ENCODE results near the gene PRRG2. TPM values are rescaled to one million over a fixed set of nuclear protein-coding genes. Genes with fewer than 3 reads are reported as not detected.

PRRG2 gene
- total RNA-seq, 4 donors from 2014 or later = 0.17 to 2.5 (median 1.6) TPM; not detected in 1

GRCh38 chr19:49596407-49596806 is 15.3 kb downstream of the PRRG2 start:
- Histone ChIP-seq H3K27me3 (no peaks in the 10 kb centered on the region), H3K4me1 (peaks cover 22 to 40% (median 36%) of the 10 kb centered on the region in 4 donors), H3K9me3 (no peaks in the 10 kb centered on the region), H3K4me3 (no peak overlapping the region), H3K36me3 (peaks cover 54 to 75% (median 73%) of the 10 kb centered on the region in 4 donors), H3K27ac (replicated peaks in 1 of 4) (no peak overlapping the region)
- TF ChIP-seq POLR2AphosphoS5 (IDR thresholded peaks at IDR 0.05) (no peak), CTCF (IDR thresholded peaks at IDR 0.05) (no peak), POLR2A (IDR thresholded peaks at IDR 0.05; ENCODE audit: low read depth) (no peak), EP300 (IDR thresholded peaks at IDR 0.05) (no peak)
- intact Hi-C loops (cut with DNase I) = no loop called here
- 91% methylated on average over 11 of the region's 15 CpGs for WGBS
- no peak for DNase-seq (ENCODE audit: extremely low spot score)

GRCh38 chr19:49596954-49597702 is 16.0 kb downstream of the PRRG2 start:
- Histone ChIP-seq H3K4me3 (no peak overlapping the region), H3K4me1 (peaks cover 20 to 38% (median 33%) of the 10 kb centered on the region in 4 donors), H3K27me3 (no peaks in the 10 kb centered on the region), H3K36me3 (peaks cover 61 to 82% (median 80%) of the 10 kb centered on the region in 4 donors), H3K9me3 (no peaks in the 10 kb centered on the region), H3K27ac (replicated peaks in 1 of 4) (no peak overlapping the region)
- WGBS = 92% methylated on average over 32 of the region's 65 CpGs
- TF ChIP-seq CTCF (IDR thresholded peaks at IDR 0.05) (no peak), EP300 (IDR thresholded peaks at IDR 0.05) (no peak), POLR2A (IDR thresholded peaks at IDR 0.05; ENCODE audit: low read depth) (no peak)
- no peak for DNase-seq (ENCODE audit: extremely low spot score)
- intact Hi-C loops (cut with DNase I) = no loop called here

- Histone ChIP-seq H3K27ac (replicated peaks in 1 of 4) (no peak overlapping the region), H3K4me3 (no peak overlapping the region), H3K9me3 (no peaks in the 10 kb centered on the region), H3K27me3 (no peaks in the 10 kb centered on the region), H3K4me1 (peaks cover 15 to 38% (median 28%) of the 10 kb centered on the region in 4 donors), H3K36me3 (peaks cover 64 to 87% (median 86%) of the 10 kb centered on the region in 4 donors)
- intact Hi-C loops (cut with DNase I) = no loop called here
- 96% methylated on average over 20 of the region's 29 CpGs for WGBS
- DNase-seq (ENCODE audit: extremely low spot score) = no peak
- TF ChIP-seq CTCF (IDR thresholded peaks at IDR 0.05) = no peak
These were observed 16.5 kb downstream of the PRRG2 start for GRCh38 chr19:49597703-49597974.

GRCh38 chr19:49599378-49600295 is 18.5 kb downstream of the PRRG2 start:
- Histone ChIP-seq H3K4me1 (peaks cover 0 to 18% (median 9%) of the 10 kb centered on the region in 4 donors), H3K36me3 (peaks cover 68 to 100% (median 99%) of the 10 kb centered on the region in 4 donors), H3K27me3 (no peaks in the 10 kb centered on the region), H3K27ac (replicated peaks in 1 of 4) (no peak overlapping the region), H3K4me3 (no peak overlapping the region), H3K9me3 (no peaks in the 10 kb centered on the region)
- TF ChIP-seq POLR2A (IDR thresholded peaks at IDR 0.05; ENCODE audit: low read depth) (no peak), POLR2AphosphoS5 (IDR thresholded peaks at IDR 0.05) (no peak), EP300 (IDR thresholded peaks at IDR 0.05) (no peak), CTCF (IDR thresholded peaks at IDR 0.05) (no peak)
- DNase-seq (ENCODE audit: extremely low spot score) = no peak
- WGBS = 94% methylated on average over 22 of the region's 26 CpGs
- intact Hi-C loops (cut with DNase I) = no loop called here

Measured in esophagus muscularis mucosa (tissue), 4 donors.